CD4-positive, alpha-beta memory T cell (primary cell): ENCODE results near the gene EARS2. TPM values are rescaled to one million over a fixed set of nuclear protein-coding genes. Genes with fewer than 3 reads are reported as not detected.

Experiments
- CTCF ChIA-PET: fragments of 350-600 bp; sonication (Branson Sonifier 250); formaldehyde crosslinking; loops from one replicate; lab custom pipeline; 2021; ENCODE audit warnings: inconsistent platforms; ENCODE audit not compliant: partially characterized antibody; lab: Charles Lee
- POLR2A ChIA-PET: fragments of 350-600 bp; sonication (Branson Sonifier 250); formaldehyde crosslinking; loops from one replicate; lab custom pipeline; 2021; ENCODE audit not compliant: partially characterized antibody; lab: Charles Lee
- DNase-seq, 5 donors: peaks; one replicate each; pipeline versions ENCODE4 v3.0.0 to v3.0.0-alpha.2; 2020 to 2022; ENCODE audit warnings: mixed read lengths in 1 of 5
- H3K27ac ChIP-seq: one replicate; pipeline ENCODE4 v1.7.0; 2013; ENCODE audit warnings: low read depth, low read length
- H3K27me3 ChIP-seq: 2 replicates; pipeline ENCODE4 v1.7.0; 2013; ENCODE audit warnings: mild to moderate bottlenecking, low read length, moderate library complexity; ENCODE audit not compliant: insufficient read depth
- H3K36me3 ChIP-seq: 2 replicates; pipeline ENCODE4 v1.7.0; 2013; ENCODE audit warnings: mild to moderate bottlenecking, low read length, moderate library complexity; ENCODE audit not compliant: insufficient read depth
- H3K4me1 ChIP-seq: 2 replicates; pipeline ENCODE4 v1.7.0; 2013; ENCODE audit warnings: mild to moderate bottlenecking, low read length, moderate library complexity; ENCODE audit not compliant: insufficient read depth
- H3K4me3 ChIP-seq, 2 donors: one replicate each; pipeline ENCODE4 v1.7.0; 2013; ENCODE audit warnings: low read length in 2 of 2, mild to moderate bottlenecking in 1 of 2
- H3K9me3 ChIP-seq, 2 donors: one replicate each; pipeline ENCODE4 v1.7.0; 2013; ENCODE audit warnings: low read length in 2 of 2, control low read depth in 1 of 2; ENCODE audit not compliant: control insufficient read depth in 1 of 2
- H3K27ac Mint-ChIP-seq, 7 donors: one replicate each; pipeline ENCODE4 v1.8.0; 2020 to 2021; ENCODE audit warnings: mixed read lengths in 7 of 7, mild to moderate bottlenecking in 6 of 7, inconsistent platforms in 3 of 7, moderate library complexity in 3 of 7
- H3K27me3 Mint-ChIP-seq, 2 donors: one replicate each; pipeline ENCODE4 v1.8.0; 2020 to 2021; ENCODE audit warnings: mixed read lengths in 2 of 2
- H3K36me3 Mint-ChIP-seq, 2 donors: one replicate each; pipeline ENCODE4 v1.8.0; 2020 to 2021; ENCODE audit warnings: mixed read lengths in 2 of 2, inconsistent platforms in 1 of 2, mild to moderate bottlenecking in 1 of 2
- H3K4me1 Mint-ChIP-seq, 4 donors: one replicate each; pipeline ENCODE4 v1.8.0; 2020 to 2021; ENCODE audit warnings: mixed read lengths in 4 of 4, mild to moderate bottlenecking in 1 of 4
- H3K4me3 Mint-ChIP-seq, 8 donors: one replicate each; pipeline ENCODE4 v1.8.0; 2020 to 2021; ENCODE audit warnings: mixed read lengths in 8 of 8, mild to moderate bottlenecking in 7 of 8, moderate library complexity in 6 of 8, inconsistent platforms in 3 of 8
- H3K9me3 Mint-ChIP-seq, 8 donors: one replicate each; pipeline ENCODE4 v1.8.0; 2020 to 2021; ENCODE audit warnings: mixed read lengths in 8 of 8, mild to moderate bottlenecking in 5 of 8, inconsistent platforms in 3 of 8, moderate library complexity in 1 of 8
- intact Hi-C: fragments of 100-400 bp; cut with micrococcal nuclease; formaldehyde crosslinking; loops from one replicate; pipeline ENCODE4 v1.15.1; 2023
- polyA plus RNA-seq, 2 donors: library from polyadenylated mRNA; unstranded; fragments of 300-500 nt; fragmentation: Illumina TruSeq; gene quantifications; one replicate each; pipeline ENCODE4 v1.2.3, GENCODE V29; 2021
- total RNA-seq, 2 experiments: library from RNA; stranded (reverse); gene quantifications; one replicate each; pipeline ENCODE4 v1.2.3, GENCODE V29; 2021

Gene EARS2
- total and polyA plus RNA-seq, 4 experiments from 2014 or later = 11.4 to 16.0 (median 14.6) TPM

DNA sequence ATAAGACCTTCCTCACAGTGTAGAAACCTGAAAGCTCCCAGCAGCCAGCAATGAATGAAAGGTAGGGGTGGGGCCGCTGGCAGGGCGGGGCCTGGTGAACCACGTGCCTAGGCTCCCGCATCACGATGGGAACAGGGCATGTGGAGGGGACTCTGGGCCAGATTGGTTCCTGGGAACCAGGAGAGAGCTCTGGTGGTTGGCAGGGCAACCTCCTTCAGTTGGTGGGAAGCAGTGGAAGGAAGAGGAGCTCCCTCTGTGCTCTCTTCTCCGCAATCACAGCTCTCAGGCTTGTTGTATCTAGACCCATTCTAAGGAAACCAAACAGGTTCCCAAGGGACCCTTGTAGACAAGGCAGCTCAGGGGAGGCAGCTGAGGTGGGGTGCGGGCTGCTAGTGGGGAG is 57.3 kb downstream of the EARS2 start:
- ChIA-PET POLR2A (interaction anchor here (1.2 to 2.2 kb wide), 2 partner anchors 10 to 58 kb away, joined by 3 to 10 read pairs; partner anchors contain the start of genes GGA2 and UBFD1), CTCF (interaction anchor here (1.2 to 1.4 kb wide), 2 partner anchors 14 to 20 kb away, joined by 3 to 5 read pairs; no protein-coding TSS in a partner anchor)
- no peak for DNase-seq
- Histone ChIP-seq H3K27ac (no peak overlapping the region), H3K36me3 (peaks cover 21% of the 10 kb centered on the region), H3K4me3 (no peak overlapping the region), H3K27me3 (no peaks in the 10 kb centered on the region), H3K9me3 (no peaks in the 10 kb centered on the region), H3K4me1 (peaks cover 62% of the 10 kb centered on the region)
- Mint-ChIP-seq H3K4me3 (no peak overlapping the region), H3K9me3 (no peaks in the 10 kb centered on the region), H3K27ac (peak overlapping the region in 1 of 7 donors; percentile 55), H3K36me3 (peaks cover 19 to 37% of the 10 kb centered on the region in 2 donors), H3K27me3 (no peaks in the 10 kb centered on the region), H3K4me1 (peaks cover 28 to 77% (median 53%) of the 10 kb centered on the region in 4 donors)
- intact Hi-C loops = no loop called here

DNA sequence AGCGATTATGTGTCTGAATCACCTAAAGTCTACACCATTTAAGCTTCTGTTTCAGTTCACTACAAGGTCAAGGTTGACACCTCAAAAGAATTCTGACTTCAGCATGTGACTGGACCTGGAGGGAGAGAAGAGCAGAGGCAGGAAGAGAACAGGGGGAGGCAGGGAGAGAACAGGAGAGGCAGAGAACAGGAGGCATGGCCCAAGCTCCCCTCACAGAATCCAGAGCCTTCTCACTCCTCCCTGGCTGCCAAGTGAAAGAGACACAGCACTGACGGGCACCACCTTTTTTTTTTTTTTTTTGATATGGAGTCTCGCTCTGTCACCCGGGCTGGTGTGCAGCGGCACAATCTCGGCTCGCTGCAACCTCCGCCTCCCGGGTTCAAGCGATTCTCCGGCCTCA is 58.3 kb downstream of the EARS2 start:
- Mint-ChIP-seq H3K4me1 (peaks cover 20 to 67% (median 45%) of the 10 kb centered on the region in 4 donors), H3K27ac (peak overlapping the region in 3 of 7 donors; percentile 11 to 66 (median 14)), H3K9me3 (no peaks in the 10 kb centered on the region), H3K4me3 (no peak overlapping the region), H3K27me3 (no peaks in the 10 kb centered on the region), H3K36me3 (peaks cover 23 to 37% of the 10 kb centered on the region in 2 donors)
- Histone ChIP-seq H3K4me3 (no peak overlapping the region), H3K36me3 (peaks cover 28% of the 10 kb centered on the region), H3K27me3 (no peaks in the 10 kb centered on the region), H3K4me1 (peaks cover 53% of the 10 kb centered on the region), H3K27ac (no peak overlapping the region), H3K9me3 (no peaks in the 10 kb centered on the region)
- POLR2A ChIA-PET = interaction anchor here (2.2 kb wide), 1 partner anchor 11 kb away, joined by 10 read pairs; the partner anchor contains the start of gene GGA2
- CTCF ChIA-PET = interaction anchor here (0.8 to 1.5 kb wide), 2 partner anchors 51 to 63 kb away, joined by 4 to 5 read pairs; no protein-coding TSS in a partner anchor
- intact Hi-C loops = no loop called here
- DNase-seq = no peak

DNA sequence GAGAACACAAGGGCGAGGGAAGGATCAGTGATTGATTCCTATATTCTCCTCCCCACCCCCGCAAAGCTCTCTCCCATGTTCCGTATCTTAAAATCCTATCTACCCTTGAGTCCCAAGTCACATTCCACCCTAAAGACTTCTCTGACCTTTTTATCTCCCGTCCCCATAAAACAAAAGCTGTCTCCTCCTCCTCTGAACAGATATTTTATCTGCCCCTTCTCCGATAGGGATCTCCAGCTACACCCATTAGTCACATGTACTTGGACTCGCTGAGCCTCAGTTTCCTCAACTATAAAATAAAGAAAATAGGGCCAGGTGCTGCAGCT is 59.6 kb downstream of the EARS2 start:
- Mint-ChIP-seq H3K27ac (peak overlapping the region in 4 of 7 donors; percentile 0 to 45 (median 32)), H3K27me3 (no peaks in the 10 kb centered on the region), H3K36me3 (peaks cover 30 to 44% of the 10 kb centered on the region in 2 donors), H3K4me3 (peak overlapping the region in 1 of 8 donors; percentile 12), H3K4me1 (peaks cover 18 to 55% (median 36%) of the 10 kb centered on the region in 4 donors), H3K9me3 (no peaks in the 10 kb centered on the region)
- Histone ChIP-seq H3K27me3 (no peaks in the 10 kb centered on the region), H3K9me3 (no peaks in the 10 kb centered on the region), H3K4me3 (no peak overlapping the region), H3K4me1 (peaks cover 45% of the 10 kb centered on the region), H3K27ac (no peak overlapping the region), H3K36me3 (peaks cover 41% of the 10 kb centered on the region)
- ChIA-PET POLR2A (interaction anchor here (1.0 to 1.6 kb wide), 2 partner anchors 10 to 13 kb away, joined by 4 to 5 read pairs; partner anchors contain the start of gene GGA2), CTCF (interaction anchor here (1.4 kb wide), 1 partner anchor 10 kb away, joined by 4 read pairs; no protein-coding TSS in a partner anchor)
- intact Hi-C loops = no loop called here
- DNase-seq = no peak

DNA sequence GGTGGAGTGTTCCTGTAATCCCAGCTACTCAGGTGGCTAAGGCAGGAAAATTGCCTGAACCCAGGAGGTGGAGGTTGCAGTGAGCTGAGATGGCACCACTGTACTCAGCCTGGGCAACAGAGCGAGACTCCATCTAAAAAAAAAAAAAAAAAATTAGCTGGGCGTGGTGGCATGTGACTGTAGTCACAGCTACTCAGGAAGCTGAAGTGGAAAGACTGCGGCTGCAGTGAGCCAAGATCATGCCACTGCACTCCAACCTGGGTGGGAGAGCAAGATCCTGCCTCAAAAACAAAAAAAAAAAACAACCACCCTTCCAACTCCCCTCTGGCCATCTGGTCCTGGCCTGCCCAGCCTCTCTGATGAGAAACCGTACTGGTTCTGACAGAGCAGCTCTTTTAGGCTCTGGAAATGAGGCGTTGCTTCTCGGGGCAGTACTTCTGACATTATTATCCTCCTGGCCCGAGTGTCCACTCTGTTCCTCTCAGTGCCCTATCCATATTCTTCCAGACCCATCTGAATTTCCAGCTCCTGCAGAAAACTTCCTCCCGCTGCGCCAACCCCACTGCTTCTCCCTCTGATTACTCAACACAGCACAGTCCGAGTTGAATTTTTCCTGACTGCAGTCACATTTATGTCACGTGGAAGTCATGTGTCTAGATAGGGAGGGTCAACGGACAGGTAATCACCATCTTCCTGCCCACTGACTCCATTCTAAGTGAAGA is 60.2 kb downstream of the EARS2 start:
- no peaks in the 10 kb centered on the region for H3K27me3 Mint-ChIP-seq
- no peaks in the 10 kb centered on the region for H3K9me3 ChIP-seq
- H3K36me3 Mint-ChIP-seq = peaks cover 35 to 46% of the 10 kb centered on the region in 2 donors
- peaks cover 39% of the 10 kb centered on the region for H3K36me3 ChIP-seq
- H3K27me3 ChIP-seq = no peaks in the 10 kb centered on the region
- POLR2A ChIA-PET = interaction anchor here (1.0 to 1.6 kb wide), 2 partner anchors 11 to 13 kb away, joined by 4 to 5 read pairs; partner anchors contain the start of gene GGA2
- peak overlapping the region in 3 of 7 donors; percentile 0 to 39 (median 19) for H3K27ac Mint-ChIP-seq
- H3K27ac ChIP-seq = no peak overlapping the region
- peaks cover 17 to 50% (median 32%) of the 10 kb centered on the region in 4 donors for H3K4me1 Mint-ChIP-seq
- H3K4me1 ChIP-seq = peaks cover 40% of the 10 kb centered on the region
- no peak overlapping the region for H3K4me3 ChIP-seq
- DNase-seq = no peak
- H3K4me3 Mint-ChIP-seq = no peak overlapping the region
- CTCF ChIA-PET = interaction anchor here (1.4 kb wide), 1 partner anchor 10 kb away, joined by 4 read pairs; no protein-coding TSS in a partner anchor
- H3K9me3 Mint-ChIP-seq = no peaks in the 10 kb centered on the region
- intact Hi-C loops = no loop called here

DNA sequence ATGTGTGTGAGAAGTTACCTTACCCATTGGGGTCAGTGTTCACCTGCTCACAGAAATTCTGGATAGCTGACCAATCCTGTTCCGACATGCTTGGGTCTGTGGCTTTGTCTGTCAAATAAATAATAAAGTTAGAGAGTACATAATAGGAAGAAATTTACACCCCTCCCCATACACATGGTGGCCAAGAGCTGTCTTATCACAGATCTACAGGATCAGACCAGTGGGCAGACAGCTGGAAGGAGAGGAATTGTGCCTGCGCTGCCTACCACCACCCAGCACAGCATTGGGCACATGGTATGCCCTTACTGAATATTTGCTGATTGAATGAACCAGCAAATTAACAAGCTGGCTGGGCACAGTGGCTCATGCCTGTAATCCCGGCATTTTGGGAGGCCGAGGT is 61.5 kb downstream of the EARS2 start:
- ChIA-PET CTCF (interaction anchor here (0.6 kb wide), 1 partner anchor 111 kb away, joined by 3 read pairs; no protein-coding TSS in a partner anchor), POLR2A (no interaction called here)
- intact Hi-C loops = no loop called here
- no peak for DNase-seq
- H3K27me3 ChIP-seq = no peaks in the 10 kb centered on the region
- Mint-ChIP-seq H3K36me3 (peaks cover 43 to 51% of the 10 kb centered on the region in 2 donors), H3K27me3 (no peaks in the 10 kb centered on the region), H3K9me3 (no peaks in the 10 kb centered on the region), H3K27ac (peak overlapping the region in 1 of 7 donors; percentile 65), H3K4me1 (peaks cover 15 to 37% (median 22%) of the 10 kb centered on the region in 4 donors), H3K4me3 (no peak overlapping the region)
- peaks cover 34% of the 10 kb centered on the region for H3K4me1 ChIP-seq
- H3K36me3 ChIP-seq = peaks cover 47% of the 10 kb centered on the region
- H3K27ac ChIP-seq = no peak overlapping the region
- no peak overlapping the region for H3K4me3 ChIP-seq
- no peaks in the 10 kb centered on the region for H3K9me3 ChIP-seq

DNA sequence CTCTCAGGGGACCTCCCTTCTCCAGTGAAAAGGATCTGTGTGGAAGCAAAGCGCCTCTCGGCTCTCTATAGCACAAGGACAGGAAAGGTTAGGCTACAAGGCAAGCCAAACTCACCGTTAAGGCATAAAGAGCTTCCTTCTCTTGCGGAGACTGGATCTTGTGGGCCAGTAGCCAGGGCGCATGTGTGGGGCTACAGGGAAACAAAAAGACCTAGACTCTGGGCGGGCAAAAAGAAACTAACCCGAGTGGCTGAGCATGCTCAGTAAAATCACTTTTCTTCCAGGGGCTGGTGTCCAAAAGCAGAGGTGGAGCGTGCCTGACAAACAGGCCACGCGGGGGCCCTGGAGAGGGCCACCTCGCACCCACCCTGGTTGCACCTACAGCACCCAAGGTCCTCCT is 63.0 kb downstream of the EARS2 start:
- Mint-ChIP-seq H3K36me3 (peaks cover 52 to 62% of the 10 kb centered on the region in 2 donors), H3K9me3 (no peaks in the 10 kb centered on the region), H3K4me1 (peaks cover 10 to 23% (median 16%) of the 10 kb centered on the region in 4 donors), H3K4me3 (no peak overlapping the region), H3K27me3 (no peaks in the 10 kb centered on the region), H3K27ac (peak overlapping the region in 1 of 7 donors; percentile 48)
- ChIA-PET CTCF (no interaction called here), POLR2A (no interaction called here)
- Histone ChIP-seq H3K4me3 (no peak overlapping the region), H3K36me3 (peaks cover 52% of the 10 kb centered on the region), H3K4me1 (peaks cover 24% of the 10 kb centered on the region), H3K27me3 (no peaks in the 10 kb centered on the region), H3K9me3 (no peaks in the 10 kb centered on the region), H3K27ac (no peak overlapping the region)
- intact Hi-C loops = no loop called here
- DNase-seq = no peak
